ENCODE results near the gene FBXL20.

- TF ChIP-seq, protein P1, sequence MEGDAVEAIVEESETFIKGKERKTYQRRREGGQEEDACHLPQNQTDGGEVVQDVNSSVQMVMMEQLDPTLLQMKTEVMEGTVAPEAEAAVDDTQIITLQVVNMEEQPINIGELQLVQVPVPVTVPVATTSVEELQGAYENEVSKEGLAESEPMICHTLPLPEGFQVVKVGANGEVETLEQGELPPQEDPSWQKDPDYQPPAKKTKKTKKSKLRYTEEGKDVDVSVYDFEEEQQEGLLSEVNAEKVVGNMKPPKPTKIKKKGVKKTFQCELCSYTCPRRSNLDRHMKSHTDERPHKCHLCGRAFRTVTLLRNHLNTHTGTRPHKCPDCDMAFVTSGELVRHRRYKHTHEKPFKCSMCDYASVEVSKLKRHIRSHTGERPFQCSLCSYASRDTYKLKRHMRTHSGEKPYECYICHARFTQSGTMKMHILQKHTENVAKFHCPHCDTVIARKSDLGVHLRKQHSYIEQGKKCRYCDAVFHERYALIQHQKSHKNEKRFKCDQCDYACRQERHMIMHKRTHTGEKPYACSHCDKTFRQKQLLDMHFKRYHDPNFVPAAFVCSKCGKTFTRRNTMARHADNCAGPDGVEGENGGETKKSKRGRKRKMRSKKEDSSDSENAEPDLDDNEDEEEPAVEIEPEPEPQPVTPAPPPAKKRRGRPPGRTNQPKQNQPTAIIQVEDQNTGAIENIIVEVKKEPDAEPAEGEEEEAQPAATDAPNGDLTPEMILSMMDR (conservative IDR thresholded peaks at IDR 0.05; ENCODE audit: low read length) = no peak
- TF ChIP-seq EZH2phosphoT487 (IDR thresholded peaks at IDR 0.05; ENCODE audit: borderline replicate concordance) = no peak
Measured at GRCh38 chr17:39236981-39237441, 164.4 kb downstream of the FBXL20 start.

Data from Loucy (cell line).